ENCODE data around the gene PLCB2. TPM values are rescaled to one million over a fixed set of nuclear protein-coding genes. Genes with fewer than 3 reads are reported as not detected.

Gene PLCB2
- total and polyA plus RNA-seq, 7 experiments from 2014 or later = 19.8 to 359 (median 181) TPM

DNA sequence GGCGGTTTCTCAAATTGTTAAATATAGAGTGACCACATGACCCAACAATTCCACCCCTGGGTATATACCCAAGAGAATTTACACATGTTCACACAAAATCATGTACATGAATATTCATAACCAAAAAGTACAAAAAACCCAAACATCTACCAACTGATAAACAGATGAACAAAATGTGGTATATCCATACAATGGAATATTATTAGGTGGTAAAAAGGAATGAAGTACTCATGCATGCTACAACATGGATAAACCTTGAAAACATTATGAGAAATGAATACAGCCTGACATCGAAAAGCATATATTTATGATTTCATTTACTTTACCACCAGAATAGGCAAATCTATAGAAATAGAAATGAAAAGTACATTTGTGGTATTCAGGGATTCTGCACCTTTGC lies 7.4 kb downstream of the PLCB2 start:
- Mint-ChIP-seq H3K36me3 (peaks cover 7 to 68% (median 28%) of the 10 kb centered on the region in 5 donors), H3K27me3 (no peaks in the 10 kb centered on the region), H3K4me3 (no peak overlapping the region), H3K27ac (no peak overlapping the region), H3K9me3 (peaks cover 0 to 14% (median 1%) of the 10 kb centered on the region in 11 donors), H3K4me1 (peaks cover 8 to 21% (median 16%) of the 10 kb centered on the region in 7 donors)
- no peak for DNase-seq
- intact Hi-C loops (cut with micrococcal nuclease) = no loop called here
- Histone ChIP-seq H3K27me3 (ENCODE audit: control insufficient read depth in 2 of 2, insufficient read depth in 2 of 2, low read length in 2 of 2) (no peaks in the 10 kb centered on the region), H3K4me1 (ENCODE audit: control insufficient read depth in 2 of 2, insufficient read depth in 2 of 2, low read length in 2 of 2) (peaks cover 0 to 2% of the 10 kb centered on the region in 2 donors), H3K36me3 (ENCODE audit: control insufficient read depth in 2 of 3, insufficient read depth in 3 of 3, low read length in 3 of 3) (peaks cover 14 to 90% (median 28%) of the 10 kb centered on the region in 3 experiments), H3K4me3 (ENCODE audit: low read length) (no peak overlapping the region), H3K9me3 (ENCODE audit: control insufficient read depth in 2 of 3, low read length in 3 of 3) (peaks cover 0 to 5% (median 0%) of the 10 kb centered on the region in 3 experiments), H3K27ac (ENCODE audit: low read depth, low read length) (no peak overlapping the region)
- ChIA-PET POLR2A (no interaction called here), CTCF (no interaction called here)
- ATAC-seq = no peak

DNA sequence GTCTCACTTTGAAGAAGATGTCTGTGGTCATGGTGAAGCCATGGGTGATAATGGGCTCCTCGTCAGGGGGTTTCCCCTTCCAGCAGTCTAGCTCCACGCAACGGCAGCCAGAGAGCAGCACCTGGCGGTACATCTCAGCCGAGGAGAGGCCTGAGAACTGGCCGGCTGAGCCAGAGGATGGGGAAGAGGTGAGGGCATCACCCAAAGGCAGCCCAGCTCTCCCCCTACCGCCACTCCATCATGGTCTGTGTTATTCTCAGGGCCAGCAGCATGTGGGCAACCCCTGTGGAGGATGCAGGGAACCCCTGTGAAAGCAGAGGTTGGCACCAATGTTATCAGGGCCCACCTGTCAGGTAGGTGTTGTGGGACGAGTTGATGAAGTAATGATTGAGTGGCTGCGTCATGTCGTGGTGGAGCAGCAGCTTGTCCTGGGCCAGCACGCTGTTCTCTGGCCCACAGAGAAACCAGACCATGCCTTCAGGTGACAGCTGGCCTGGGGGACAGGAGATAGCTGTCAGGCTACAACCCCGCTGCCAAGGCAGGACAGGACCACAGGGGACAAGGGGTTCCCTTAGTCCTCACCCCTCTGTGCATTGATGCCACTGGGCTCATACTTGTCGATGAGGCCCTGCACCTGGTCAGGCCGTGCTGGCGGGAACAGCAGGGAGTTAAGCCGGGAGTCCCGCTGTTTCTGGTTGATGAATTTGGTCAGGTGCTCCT lies 9.4 kb downstream of the PLCB2 start:
- Histone ChIP-seq H3K27me3 (ENCODE audit: control insufficient read depth in 2 of 2, insufficient read depth in 2 of 2, low read length in 2 of 2) (no peaks in the 10 kb centered on the region), H3K4me1 (ENCODE audit: control insufficient read depth in 2 of 2, insufficient read depth in 2 of 2, low read length in 2 of 2) (no peaks in the 10 kb centered on the region), H3K9me3 (ENCODE audit: control insufficient read depth in 2 of 3, low read length in 3 of 3) (peaks cover 0 to 5% (median 0%) of the 10 kb centered on the region in 3 experiments), H3K36me3 (ENCODE audit: control insufficient read depth in 2 of 3, insufficient read depth in 3 of 3, low read length in 3 of 3) (peaks cover 14 to 95% (median 35%) of the 10 kb centered on the region in 3 experiments), H3K4me3 (ENCODE audit: low read length) (no peak overlapping the region), H3K27ac (ENCODE audit: low read depth, low read length) (no peak overlapping the region)
- H3K9me3 Mint-ChIP-seq = peaks cover 0 to 14% (median 1%) of the 10 kb centered on the region in 11 donors
- peaks cover 0 to 60% (median 28%) of the 10 kb centered on the region in 5 donors for H3K36me3 Mint-ChIP-seq
- POLR2A ChIA-PET = interaction anchor here (0.7 kb wide), 1 partner anchor 271 kb away, joined by 3 read pairs; no protein-coding TSS in a partner anchor
- DNase-seq (no peak), ATAC-seq (no peak)
- intact Hi-C loops (cut with micrococcal nuclease) = no loop called here
- no peak overlapping the region for H3K4me3 Mint-ChIP-seq
- H3K27me3 Mint-ChIP-seq = no peaks in the 10 kb centered on the region
- H3K4me1 Mint-ChIP-seq = peaks cover 0 to 7% (median 0%) of the 10 kb centered on the region in 7 donors
- CTCF ChIA-PET = interaction anchor here (0.6 to 1.5 kb wide), 2 partner anchors 19 to 38 kb away, joined by 3 to 11 read pairs; no protein-coding TSS in a partner anchor
- no peak overlapping the region for H3K27ac Mint-ChIP-seq

DNA sequence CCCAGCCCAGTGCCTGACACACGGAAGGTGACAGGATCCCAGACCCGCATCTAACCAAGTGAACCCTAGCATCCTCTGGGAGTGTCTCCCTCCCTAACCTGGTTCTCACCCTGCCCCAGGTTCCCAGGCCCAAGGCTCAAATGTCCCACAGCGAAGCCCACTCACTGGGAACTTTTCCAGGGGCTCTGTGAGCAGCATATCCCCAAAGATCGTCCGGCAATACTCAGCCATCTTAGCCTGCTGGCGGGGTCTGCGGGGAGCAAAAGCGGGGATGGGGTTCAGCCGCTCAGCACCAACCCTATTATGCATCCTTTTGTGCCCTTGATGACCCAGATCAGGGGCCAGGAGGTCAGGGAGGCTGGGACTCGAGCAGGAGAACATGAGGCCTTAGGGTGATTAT lies 10.4 kb downstream of the PLCB2 start:
- peaks cover 0 to 5% (median 0%) of the 10 kb centered on the region in 3 experiments for H3K9me3 ChIP-seq (ENCODE audit: control insufficient read depth in 2 of 3, low read length in 3 of 3)
- ATAC-seq (no peak), DNase-seq (no peak)
- H3K36me3 ChIP-seq (ENCODE audit: control insufficient read depth in 2 of 3, insufficient read depth in 3 of 3, low read length in 3 of 3) = peaks cover 18 to 95% (median 36%) of the 10 kb centered on the region in 3 experiments
- no peak overlapping the region for H3K4me3 Mint-ChIP-seq
- intact Hi-C loops (cut with micrococcal nuclease) = no loop called here
- peak overlapping the region in 1 of 9 donors; percentile 37 for H3K27ac Mint-ChIP-seq
- peaks cover 0 to 6% (median 0%) of the 10 kb centered on the region in 7 donors for H3K4me1 Mint-ChIP-seq
- CTCF ChIA-PET = interaction anchor here (0.9 to 1.5 kb wide), 2 partner anchors 14 to 18 kb away, joined by 3 to 11 read pairs; no protein-coding TSS in a partner anchor
- H3K36me3 Mint-ChIP-seq = peaks cover 0 to 59% (median 28%) of the 10 kb centered on the region in 5 donors
- H3K9me3 Mint-ChIP-seq = peaks cover 0 to 14% (median 1%) of the 10 kb centered on the region in 11 donors
- H3K4me3 ChIP-seq (ENCODE audit: low read length) = no peak overlapping the region
- H3K27me3 ChIP-seq (ENCODE audit: control insufficient read depth in 2 of 2, insufficient read depth in 2 of 2, low read length in 2 of 2) = no peaks in the 10 kb centered on the region
- H3K4me1 ChIP-seq (ENCODE audit: control insufficient read depth in 2 of 2, insufficient read depth in 2 of 2, low read length in 2 of 2) = no peaks in the 10 kb centered on the region
- POLR2A ChIA-PET = no interaction called here
- H3K27ac ChIP-seq (ENCODE audit: low read depth, low read length) = no peak overlapping the region
- H3K27me3 Mint-ChIP-seq = no peaks in the 10 kb centered on the region

DNA sequence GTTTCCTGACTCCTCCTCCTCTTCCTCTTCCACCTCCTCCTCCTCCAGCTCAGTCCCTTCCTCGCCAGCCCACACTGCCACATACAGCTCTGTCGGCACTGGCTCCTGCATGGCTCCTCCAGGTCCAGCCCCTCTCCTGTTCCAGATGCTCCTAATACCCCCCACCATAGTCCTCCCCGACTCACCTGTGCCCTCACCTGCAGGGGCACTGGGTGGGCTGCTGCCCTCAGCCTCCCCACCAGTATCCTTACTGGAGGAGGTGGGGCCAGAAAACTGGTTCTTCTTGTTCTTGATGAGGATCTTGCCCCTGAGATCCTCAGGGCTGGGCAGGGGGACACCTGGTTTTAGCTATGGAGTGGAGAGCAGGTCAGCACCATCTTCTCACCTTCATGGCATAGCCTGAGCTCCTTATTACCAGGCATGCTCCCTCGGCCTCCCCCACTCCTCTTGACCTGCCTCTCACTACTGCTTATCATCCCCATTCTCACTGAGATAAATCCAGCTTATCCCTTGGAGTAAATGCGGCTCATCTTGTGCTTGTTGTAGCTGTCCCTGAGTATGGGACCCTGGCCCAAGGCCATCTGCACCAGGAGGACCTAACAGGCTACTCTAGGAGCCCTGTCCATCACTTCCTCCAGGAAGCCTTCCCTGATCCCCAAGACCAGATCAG lies 11.0 kb downstream of the PLCB2 start:
- Histone ChIP-seq H3K9me3 (ENCODE audit: control insufficient read depth in 2 of 3, low read length in 3 of 3) (peaks cover 0 to 5% (median 0%) of the 10 kb centered on the region in 3 experiments), H3K4me3 (ENCODE audit: low read length) (no peak overlapping the region), H3K27ac (ENCODE audit: low read depth, low read length) (no peak overlapping the region), H3K36me3 (ENCODE audit: control insufficient read depth in 2 of 3, insufficient read depth in 3 of 3, low read length in 3 of 3) (peaks cover 18 to 95% (median 33%) of the 10 kb centered on the region in 3 experiments), H3K27me3 (ENCODE audit: control insufficient read depth in 2 of 2, insufficient read depth in 2 of 2, low read length in 2 of 2) (no peaks in the 10 kb centered on the region), H3K4me1 (ENCODE audit: control insufficient read depth in 2 of 2, insufficient read depth in 2 of 2, low read length in 2 of 2) (no peaks in the 10 kb centered on the region)
- Mint-ChIP-seq H3K27ac (peak overlapping the region in 2 of 9 donors; percentile 32 to 34), H3K36me3 (peaks cover 0 to 53% (median 25%) of the 10 kb centered on the region in 5 donors), H3K27me3 (no peaks in the 10 kb centered on the region), H3K9me3 (peaks cover 0 to 14% (median 1%) of the 10 kb centered on the region in 11 donors), H3K4me3 (no peak overlapping the region), H3K4me1 (peaks cover 0 to 6% (median 0%) of the 10 kb centered on the region in 7 donors)
- intact Hi-C loops (cut with micrococcal nuclease) = no loop called here
- ATAC-seq = no peak
- ChIA-PET CTCF (interaction anchor here (0.9 kb wide), 1 partner anchor 14 kb away, joined by 3 read pairs; no protein-coding TSS in a partner anchor), POLR2A (interaction anchor here (1.0 kb wide), 1 partner anchor 9 kb away, joined by 3 read pairs; no protein-coding TSS in a partner anchor)
- no peak for DNase-seq

DNA sequence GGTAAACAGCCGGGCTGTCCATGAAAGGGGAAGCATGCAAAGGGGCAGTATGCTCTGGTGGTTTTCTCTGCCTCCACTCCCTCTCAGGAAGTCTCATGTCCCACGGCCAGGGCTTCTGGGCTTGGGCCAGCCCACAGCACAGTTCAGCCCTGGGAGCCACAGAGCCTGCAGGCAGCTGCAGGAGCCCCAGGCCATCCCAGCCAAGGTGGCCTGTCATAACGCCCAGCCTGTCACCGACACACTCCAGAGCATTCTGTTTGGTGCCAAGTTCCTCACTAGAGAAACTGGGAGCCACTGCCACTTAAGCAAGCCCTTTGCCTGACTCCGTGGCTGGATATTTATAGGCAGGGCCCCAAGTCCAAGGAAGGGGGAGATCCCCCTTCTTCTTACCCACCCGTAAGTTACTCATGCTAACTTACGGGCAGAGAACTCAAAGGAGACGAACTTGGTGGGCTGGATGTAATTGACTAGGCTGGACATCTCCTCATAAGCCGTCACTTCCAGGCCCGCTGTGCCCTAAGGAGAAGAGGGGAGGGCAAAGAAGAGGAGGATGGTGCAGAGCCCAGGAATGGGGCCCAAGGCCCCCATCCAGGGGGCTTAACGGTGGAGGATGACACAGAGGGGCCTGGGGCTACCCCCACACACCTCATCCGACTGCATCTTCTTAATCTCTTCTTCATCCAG lies 11.7 kb downstream of the PLCB2 start:
- H3K27me3 ChIP-seq (ENCODE audit: control insufficient read depth in 2 of 2, insufficient read depth in 2 of 2, low read length in 2 of 2) = no peaks in the 10 kb centered on the region
- no peaks in the 10 kb centered on the region for H3K4me1 ChIP-seq (ENCODE audit: control insufficient read depth in 2 of 2, insufficient read depth in 2 of 2, low read length in 2 of 2)
- no peak overlapping the region for H3K4me3 ChIP-seq (ENCODE audit: low read length)
- DNase-seq = no peak
- Mint-ChIP-seq H3K4me3 (no peak overlapping the region), H3K4me1 (peaks cover 0 to 6% (median 0%) of the 10 kb centered on the region in 7 donors), H3K27me3 (no peaks in the 10 kb centered on the region), H3K36me3 (peaks cover 0 to 46% (median 20%) of the 10 kb centered on the region in 5 donors), H3K9me3 (peaks cover 0 to 14% (median 1%) of the 10 kb centered on the region in 11 donors), H3K27ac (peak overlapping the region in 1 of 9 donors; percentile 32)
- peaks cover 18 to 94% (median 28%) of the 10 kb centered on the region in 3 experiments for H3K36me3 ChIP-seq (ENCODE audit: control insufficient read depth in 2 of 3, insufficient read depth in 3 of 3, low read length in 3 of 3)
- no peak overlapping the region for H3K27ac ChIP-seq (ENCODE audit: low read depth, low read length)
- H3K9me3 ChIP-seq (ENCODE audit: control insufficient read depth in 2 of 3, low read length in 3 of 3) = peaks cover 0 to 5% (median 0%) of the 10 kb centered on the region in 3 experiments
- no peak for ATAC-seq
- ChIA-PET CTCF (no interaction called here), POLR2A (interaction anchor here (1.0 kb wide), 1 partner anchor 9 kb away, joined by 3 read pairs; no protein-coding TSS in a partner anchor)
- intact Hi-C loops (cut with micrococcal nuclease) = no loop called here

DNA sequence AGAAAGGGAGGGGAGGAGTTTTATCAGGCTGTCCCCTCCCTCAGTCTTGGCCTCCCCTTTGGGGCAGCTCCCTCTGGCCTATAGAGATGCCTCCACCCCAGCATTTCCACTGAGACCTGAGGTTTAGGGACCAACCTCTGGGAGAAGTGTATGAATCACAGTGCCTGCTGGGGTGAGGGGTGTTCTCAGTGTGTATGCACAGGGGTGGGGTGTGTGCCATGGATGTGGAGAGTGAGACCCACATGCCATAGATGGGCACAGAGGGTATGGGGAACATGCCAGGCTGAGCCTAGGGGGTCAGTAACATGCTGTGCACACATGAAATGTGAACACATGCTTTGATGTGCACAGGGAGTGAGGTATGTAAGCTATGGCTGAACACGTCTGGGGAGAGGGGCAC lies 12.4 kb downstream of the PLCB2 start:
- DNase-seq (no peak), ATAC-seq (no peak)
- Histone ChIP-seq H3K27ac (ENCODE audit: low read depth, low read length) (no peak overlapping the region), H3K9me3 (ENCODE audit: control insufficient read depth in 2 of 3, low read length in 3 of 3) (no peaks in the 10 kb centered on the region), H3K4me1 (ENCODE audit: control insufficient read depth in 2 of 2, insufficient read depth in 2 of 2, low read length in 2 of 2) (no peaks in the 10 kb centered on the region), H3K36me3 (ENCODE audit: control insufficient read depth in 2 of 3, insufficient read depth in 3 of 3, low read length in 3 of 3) (peaks cover 18 to 90% (median 21%) of the 10 kb centered on the region in 3 experiments), H3K4me3 (ENCODE audit: low read length) (no peak overlapping the region), H3K27me3 (ENCODE audit: control insufficient read depth in 2 of 2, insufficient read depth in 2 of 2, low read length in 2 of 2) (no peaks in the 10 kb centered on the region)
- H3K27me3 Mint-ChIP-seq = no peaks in the 10 kb centered on the region
- POLR2A ChIA-PET = no interaction called here
- CTCF ChIA-PET = no interaction called here
- intact Hi-C loops (cut with micrococcal nuclease) = no loop called here
- no peak overlapping the region for H3K4me3 Mint-ChIP-seq
- peaks cover 0 to 6% (median 0%) of the 10 kb centered on the region in 7 donors for H3K4me1 Mint-ChIP-seq
- peaks cover 0 to 9% (median 0%) of the 10 kb centered on the region in 11 donors for H3K9me3 Mint-ChIP-seq
- peaks cover 0 to 39% (median 13%) of the 10 kb centered on the region in 5 donors for H3K36me3 Mint-ChIP-seq
- H3K27ac Mint-ChIP-seq = no peak overlapping the region
